Right lung (tissue), 10 donors: ENCODE results near the gene USP48. TPM values are rescaled to one million over a fixed set of nuclear protein-coding genes. Genes with fewer than 3 reads are reported as not detected.
A peak's percentile ranks its signal among the peaks of the same experiment; 100 is the strongest.
"Not testable (repeated sequence)": the region's sequence is repeated elsewhere in the genome, so short reads cannot be mapped to it uniquely, and the experiment has no call there.

Experiments used
- DNase-seq, 2 donors: peaks; one replicate each; pipeline ENCODE4 v3.0.0-alpha.2; 2013
- long read RNA-seq, 8 donors: transcript quantifications; one replicate each; lab custom pipeline, GENCODE V29; 2026
- polyA plus RNA-seq, 5 donors: library from polyadenylated mRNA; unstranded; fragments of 120-200 nt; gene quantifications; one replicate each; pipeline versions ENCODE4 v1.2.1 to v1.2.3, GENCODE V29; 2013; ENCODE audit warnings: inconsistent platforms in 1 of 5, low replicate concordance in 1 of 5; ENCODE audit not compliant: insufficient read length in 5 of 5, insufficient read depth in 1 of 5

The USP48 gene, protein sequence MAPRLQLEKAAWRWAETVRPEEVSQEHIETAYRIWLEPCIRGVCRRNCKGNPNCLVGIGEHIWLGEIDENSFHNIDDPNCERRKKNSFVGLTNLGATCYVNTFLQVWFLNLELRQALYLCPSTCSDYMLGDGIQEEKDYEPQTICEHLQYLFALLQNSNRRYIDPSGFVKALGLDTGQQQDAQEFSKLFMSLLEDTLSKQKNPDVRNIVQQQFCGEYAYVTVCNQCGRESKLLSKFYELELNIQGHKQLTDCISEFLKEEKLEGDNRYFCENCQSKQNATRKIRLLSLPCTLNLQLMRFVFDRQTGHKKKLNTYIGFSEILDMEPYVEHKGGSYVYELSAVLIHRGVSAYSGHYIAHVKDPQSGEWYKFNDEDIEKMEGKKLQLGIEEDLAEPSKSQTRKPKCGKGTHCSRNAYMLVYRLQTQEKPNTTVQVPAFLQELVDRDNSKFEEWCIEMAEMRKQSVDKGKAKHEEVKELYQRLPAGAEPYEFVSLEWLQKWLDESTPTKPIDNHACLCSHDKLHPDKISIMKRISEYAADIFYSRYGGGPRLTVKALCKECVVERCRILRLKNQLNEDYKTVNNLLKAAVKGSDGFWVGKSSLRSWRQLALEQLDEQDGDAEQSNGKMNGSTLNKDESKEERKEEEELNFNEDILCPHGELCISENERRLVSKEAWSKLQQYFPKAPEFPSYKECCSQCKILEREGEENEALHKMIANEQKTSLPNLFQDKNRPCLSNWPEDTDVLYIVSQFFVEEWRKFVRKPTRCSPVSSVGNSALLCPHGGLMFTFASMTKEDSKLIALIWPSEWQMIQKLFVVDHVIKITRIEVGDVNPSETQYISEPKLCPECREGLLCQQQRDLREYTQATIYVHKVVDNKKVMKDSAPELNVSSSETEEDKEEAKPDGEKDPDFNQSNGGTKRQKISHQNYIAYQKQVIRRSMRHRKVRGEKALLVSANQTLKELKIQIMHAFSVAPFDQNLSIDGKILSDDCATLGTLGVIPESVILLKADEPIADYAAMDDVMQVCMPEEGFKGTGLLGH
- polyA plus RNA-seq, result 10 to 100 TPM; 58.1 to 94.4 (median 83.9) TPM
- long read RNA-seq, donor 1, full-length matches to known transcripts, result 3 of 10 reads
- long read RNA-seq, donor 1, partial matches to known transcripts, result 7 of 10 reads
- long read RNA-seq, donor 1, other reads (novel, unspliced or antisense), result 0 of 10 reads
- long read RNA-seq, donor 2, partial matches to known transcripts, result 0 of 4 reads
- long read RNA-seq, donor 2, other reads (novel, unspliced or antisense), result 0 of 4 reads
- long read RNA-seq, donor 3, full-length matches to known transcripts, result 7 of 7 reads
- long read RNA-seq, donor 3, partial matches to known transcripts, result 0 of 7 reads
- long read RNA-seq, donor 3, other reads (novel, unspliced or antisense), result 0 of 7 reads
- long read RNA-seq, donor 4, partial matches to known transcripts, result 0 of 5 reads
- long read RNA-seq, donor 4, other reads (novel, unspliced or antisense), result 0 of 5 reads
- long read RNA-seq, donor 5, partial matches to known transcripts, result 5 of 13 reads
- long read RNA-seq, donor 5, other reads (novel, unspliced or antisense), result 0 of 13 reads
- long read RNA-seq, donor 6, partial matches to known transcripts, result 5 of 9 reads
- long read RNA-seq, donor 6, other reads (novel, unspliced or antisense), result 0 of 9 reads
- long read RNA-seq, donor 7, partial matches to known transcripts, result 5 of 12 reads
- long read RNA-seq, donor 7, other reads (novel, unspliced or antisense), result 0 of 12 reads
- long read RNA-seq, donor 8, partial matches to known transcripts, result 5 of 8 reads
- long read RNA-seq, donor 8, other reads (novel, unspliced or antisense), result 0 of 8 reads

DNA sequence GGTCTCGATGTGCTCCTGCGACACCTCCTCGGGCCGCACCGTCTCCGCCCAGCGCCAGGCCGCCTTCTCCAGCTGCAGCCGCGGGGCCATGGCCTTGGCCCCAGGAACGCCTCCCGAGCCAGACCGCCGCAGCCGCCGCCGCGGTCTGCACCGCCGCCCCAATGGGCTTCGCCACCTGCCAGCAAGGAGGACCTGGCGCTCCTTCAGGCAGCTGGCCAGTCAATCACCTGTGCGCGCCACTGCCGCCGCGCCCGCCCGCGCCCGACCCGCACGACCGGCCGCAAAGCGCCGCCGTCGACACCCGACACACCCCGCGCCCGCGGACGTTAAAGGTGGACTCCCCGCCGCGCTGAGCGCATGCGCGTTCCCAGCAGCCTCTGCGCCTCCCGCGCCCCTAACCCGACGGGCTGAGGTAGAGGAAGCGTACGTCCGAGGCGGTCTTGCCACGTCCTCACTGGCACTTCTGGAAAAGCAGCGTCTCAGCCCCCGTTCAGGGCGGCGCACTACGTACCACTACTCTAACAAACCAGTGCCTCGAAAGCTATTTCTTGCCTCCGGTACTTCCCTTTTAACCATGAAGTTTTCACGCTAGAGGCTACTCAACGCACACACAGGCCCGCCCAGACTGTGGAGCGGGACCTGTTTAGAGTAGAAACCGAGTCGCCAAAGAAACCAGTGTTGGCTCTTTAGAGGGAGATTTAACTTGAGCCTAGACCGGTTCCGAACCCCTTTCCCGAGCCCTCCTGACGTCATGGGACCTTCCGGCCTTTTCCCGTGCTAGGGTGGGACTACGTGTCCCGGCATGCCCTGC lies at the start of gene USP48:
Gene USP48 (minus strand): TSS at position 282 of the 811 bp plus-strand sequence. CDS start 192 bp downstream, at position 90.
- DNase-seq, result peak; percentile 96 to 97

DNA sequence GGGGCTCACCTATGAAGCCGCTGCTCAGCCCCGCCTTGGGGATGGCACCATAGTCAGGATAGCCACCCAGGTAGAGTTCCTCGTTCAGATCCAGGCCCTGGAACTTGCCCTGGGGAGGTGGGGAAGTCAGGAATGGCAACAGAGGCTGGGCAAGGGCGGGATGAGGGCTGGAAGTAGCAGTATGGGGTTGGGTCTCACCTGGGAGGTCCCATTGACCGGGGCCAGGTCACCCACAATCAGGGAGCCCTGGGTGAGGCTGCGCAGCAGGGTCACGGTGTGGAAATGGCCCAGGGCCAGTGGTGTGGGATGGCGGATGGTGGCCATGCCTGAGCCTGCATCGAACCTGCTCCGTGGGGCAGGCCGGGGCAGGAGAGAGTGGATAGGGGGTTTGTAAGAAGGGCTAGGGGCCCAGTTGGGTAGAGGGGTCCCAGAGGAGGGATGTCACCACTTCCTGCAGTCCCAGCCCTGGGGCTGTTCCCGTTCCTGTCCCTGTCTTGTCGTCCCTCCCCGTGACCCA lies 48.6 kb upstream of the USP48 start:
- no peak for DNase-seq

DNA sequence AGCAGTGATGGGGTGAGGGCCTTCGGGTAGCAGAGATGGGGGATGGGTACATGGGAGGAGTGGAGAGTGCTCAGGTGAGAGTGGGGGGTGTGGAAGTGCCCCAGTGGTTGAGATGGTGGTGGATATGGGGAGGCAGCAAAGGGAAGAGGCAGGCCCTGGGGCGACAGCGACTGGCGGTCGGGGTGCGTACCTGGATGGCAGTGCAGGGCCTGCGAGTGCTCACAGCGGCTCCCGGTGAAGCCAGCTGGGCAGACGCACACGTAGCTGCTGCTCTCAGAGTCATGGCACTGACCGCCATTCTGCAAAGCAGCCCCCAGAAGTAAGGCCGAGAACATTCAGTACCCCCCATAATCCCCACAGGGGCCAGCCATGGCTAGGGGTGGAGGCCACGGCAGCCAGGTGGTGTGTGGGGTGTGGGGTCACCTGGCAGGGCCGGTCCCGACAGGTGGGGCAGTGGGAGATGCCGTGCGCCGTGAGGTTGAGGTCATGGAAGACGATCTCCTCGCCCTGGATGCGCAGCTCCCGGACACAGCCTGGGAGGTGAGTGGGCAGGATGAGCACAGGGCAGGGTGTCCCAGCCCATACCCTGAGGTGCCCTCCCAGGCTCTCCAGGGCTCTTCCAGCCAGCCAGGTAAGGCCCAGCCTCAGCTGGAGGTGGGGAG lies 48.0 kb upstream of the USP48 start:
- DNase-seq, result no peak

DNA sequence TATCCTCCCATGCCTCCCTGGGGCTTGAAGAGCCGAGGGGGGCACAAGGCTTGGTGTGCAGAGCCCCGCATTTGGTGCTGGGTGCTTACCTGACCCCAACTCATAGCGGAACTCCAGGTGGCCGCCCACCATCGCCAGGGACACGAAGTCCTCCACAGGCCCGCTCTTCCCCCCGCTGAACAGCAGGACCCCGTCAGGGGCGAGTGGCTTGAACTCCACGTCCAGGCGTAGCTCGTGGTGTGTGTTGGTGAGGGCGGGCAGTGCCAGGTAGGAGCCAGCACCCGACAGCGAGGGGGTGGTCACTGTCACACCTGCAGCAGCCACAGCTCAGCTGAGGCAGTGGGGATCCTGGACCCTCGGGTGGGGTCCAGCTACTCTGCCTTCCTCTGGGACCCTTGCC lies 46.3 kb upstream of the USP48 start:
- no peak for DNase-seq

DNA sequence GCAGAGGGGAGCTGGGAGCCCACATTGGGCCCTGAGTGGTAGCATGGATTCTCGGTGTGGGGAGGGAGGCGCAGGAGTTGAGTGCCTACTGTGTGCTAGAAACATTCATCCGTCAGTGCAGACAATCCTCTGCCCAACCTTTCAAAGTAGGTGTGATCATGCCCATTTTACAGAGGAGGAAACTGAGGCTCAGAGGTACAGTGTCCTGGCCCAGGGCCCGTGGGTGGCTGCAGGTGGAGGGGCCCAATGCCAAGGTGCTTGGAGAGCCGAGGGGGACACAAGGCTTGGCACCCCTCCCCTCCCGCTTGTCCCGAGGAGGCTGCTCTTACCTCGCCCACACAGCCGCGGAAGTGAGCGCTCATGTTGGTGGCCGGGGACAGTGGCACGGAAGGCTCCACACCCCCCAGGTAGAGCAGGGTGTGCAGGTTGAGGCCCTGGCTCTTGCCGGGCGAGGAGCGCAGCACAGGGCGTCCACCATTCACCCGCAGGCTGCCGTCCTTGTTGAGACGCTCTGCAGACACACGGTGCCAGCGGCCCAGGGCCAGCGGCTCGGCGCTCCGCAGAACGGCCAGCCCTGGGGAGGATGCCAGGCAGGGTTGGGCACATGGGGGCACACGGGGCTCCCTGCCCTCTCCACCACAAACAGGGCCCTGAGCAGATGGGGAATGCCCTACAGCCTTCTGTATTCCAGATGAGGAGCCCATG lies 45.7 kb upstream of the USP48 start:
- no peak for DNase-seq

DNA sequence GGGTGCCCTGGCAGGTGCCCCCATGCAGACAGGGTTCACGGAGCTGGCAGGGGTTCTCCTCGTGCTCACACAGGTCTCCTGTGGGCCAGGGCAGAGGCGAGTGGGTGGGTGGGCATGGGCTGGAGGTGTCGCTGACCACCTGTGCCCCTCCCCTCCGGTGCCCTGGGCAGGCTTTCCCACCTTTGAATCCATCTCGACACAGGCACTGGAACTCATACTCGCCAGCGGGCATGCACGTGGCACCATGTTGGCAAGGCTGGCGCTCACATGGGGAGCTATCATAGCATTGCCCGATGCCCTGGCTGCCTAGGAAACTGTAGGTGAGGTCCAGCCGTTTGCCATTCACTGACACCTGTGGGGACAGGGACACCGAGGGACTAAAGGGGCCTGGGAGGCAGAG lies 45.1 kb upstream of the USP48 start:
- no peak for DNase-seq

DNA sequence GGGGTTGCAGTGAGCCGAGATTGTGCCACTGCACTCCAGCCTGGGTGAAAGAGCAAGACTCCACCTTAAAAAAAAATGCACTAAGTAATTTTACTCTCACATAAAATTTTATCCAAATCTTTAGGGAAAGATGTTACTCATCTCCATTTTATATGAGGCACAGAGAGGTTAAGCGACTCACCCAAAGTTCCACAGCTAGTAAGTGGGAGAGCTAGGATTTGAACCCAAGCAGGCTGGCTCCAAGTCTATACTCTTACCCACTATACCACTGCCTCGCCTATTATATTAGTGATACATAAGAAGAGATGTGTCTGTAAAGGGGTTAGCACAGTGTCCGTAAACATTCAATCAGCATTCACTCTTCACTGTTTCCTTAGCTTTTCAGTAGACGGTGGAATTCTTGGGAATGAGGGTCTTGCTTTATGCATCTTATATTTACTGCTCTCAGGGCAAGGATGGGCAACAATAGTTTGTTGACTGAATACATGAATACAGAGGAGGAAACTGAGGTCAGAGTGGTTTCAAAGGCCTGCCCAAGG lies 44.3 kb upstream of the USP48 start:
- no peak for DNase-seq

DNA sequence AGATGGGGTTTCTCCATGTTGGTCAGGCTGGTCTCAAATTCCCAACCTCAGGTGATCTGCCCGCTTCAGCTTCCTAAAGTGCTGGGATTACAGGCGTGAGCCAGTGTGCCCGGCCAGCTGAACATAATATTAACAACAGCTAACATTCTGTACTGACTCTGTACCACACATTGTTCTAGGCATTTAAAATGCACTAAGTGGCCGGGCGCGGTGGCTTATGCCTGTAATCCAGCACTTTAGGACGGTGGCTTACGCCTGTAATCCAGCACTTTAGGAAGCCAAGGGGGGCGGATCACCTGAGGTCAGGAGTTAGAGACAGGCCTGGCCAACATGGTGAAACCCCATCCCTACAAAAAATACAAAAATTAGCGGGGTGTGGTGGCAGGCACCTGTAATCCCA lies 43.7 kb upstream of the USP48 start:
- DNase-seq, result not testable (repeated sequence)

DNA sequence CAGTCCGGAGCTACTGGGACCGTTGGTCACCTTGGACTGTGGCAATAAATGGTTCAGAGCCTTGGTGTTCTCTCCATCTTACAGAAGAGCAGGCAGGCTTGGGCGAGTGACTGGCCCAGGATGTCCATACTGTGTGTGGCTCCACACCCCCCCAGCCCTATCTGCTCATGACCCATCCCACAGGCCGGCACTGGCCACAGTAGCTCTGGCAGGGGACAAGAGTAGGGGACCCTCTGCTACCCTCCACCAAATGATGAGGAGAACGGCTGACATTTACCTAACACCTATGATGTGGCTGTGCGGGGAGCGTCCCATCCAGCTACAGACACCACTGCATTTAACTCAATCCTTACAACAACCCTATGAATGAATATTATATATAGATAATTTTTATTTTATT lies 42.4 kb upstream of the USP48 start:
- no peak for DNase-seq

DNA sequence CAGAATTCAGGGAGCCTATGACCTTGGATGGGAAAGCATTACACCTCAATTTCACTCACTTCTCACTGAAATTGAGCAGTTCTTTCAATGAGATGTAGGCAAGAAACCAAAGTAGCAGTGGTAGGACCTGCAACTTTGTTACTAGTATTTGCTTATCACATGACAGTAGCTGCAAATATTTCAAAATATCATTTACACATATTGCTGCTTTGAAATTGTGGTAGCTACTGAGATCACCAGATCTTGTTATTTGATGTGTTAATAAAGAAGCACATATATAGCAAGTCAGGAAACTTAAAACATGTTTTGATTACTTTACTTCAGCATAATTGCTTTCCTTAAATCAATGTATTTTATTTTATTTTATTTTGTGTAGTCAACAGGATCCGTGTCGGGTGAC lies 42.0 kb upstream of the USP48 start:
- no peak for DNase-seq

DNA sequence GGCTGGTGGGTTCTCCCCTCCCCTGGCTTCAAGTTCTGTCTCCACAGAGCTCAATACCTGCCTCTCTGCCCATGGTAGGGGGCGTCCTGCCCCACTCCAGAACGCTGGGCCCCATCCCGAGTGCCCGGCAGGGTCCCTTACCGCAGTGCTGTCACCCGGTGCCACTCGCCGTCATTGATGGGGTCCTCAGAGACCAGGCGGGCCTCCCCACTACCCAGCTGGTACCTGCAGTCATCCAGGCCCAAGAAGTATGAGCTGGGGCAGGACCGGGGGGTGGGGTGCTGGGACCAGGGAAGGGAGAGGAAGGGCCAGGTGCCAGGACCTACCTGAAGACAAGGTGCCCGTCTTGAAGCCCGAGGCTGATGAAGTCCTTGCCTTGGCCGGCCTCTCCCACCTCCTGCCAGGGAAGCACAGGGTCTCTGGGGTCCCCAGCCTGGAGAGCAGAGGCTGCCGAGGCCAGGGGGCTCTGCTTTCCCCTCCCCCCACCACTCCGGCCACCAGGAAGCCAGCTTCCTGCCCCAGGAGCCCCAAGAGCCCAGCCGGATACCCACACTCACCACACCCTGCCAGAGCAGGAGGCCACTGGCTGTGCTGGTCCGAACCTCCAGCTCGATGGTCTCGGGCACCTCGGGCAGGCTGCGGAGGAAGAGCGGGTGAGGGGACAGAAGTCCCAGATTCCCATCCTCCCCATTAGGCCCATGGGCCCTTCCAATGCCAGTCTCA lies 41.2 kb upstream of the USP48 start:
- no peak for DNase-seq

DNA sequence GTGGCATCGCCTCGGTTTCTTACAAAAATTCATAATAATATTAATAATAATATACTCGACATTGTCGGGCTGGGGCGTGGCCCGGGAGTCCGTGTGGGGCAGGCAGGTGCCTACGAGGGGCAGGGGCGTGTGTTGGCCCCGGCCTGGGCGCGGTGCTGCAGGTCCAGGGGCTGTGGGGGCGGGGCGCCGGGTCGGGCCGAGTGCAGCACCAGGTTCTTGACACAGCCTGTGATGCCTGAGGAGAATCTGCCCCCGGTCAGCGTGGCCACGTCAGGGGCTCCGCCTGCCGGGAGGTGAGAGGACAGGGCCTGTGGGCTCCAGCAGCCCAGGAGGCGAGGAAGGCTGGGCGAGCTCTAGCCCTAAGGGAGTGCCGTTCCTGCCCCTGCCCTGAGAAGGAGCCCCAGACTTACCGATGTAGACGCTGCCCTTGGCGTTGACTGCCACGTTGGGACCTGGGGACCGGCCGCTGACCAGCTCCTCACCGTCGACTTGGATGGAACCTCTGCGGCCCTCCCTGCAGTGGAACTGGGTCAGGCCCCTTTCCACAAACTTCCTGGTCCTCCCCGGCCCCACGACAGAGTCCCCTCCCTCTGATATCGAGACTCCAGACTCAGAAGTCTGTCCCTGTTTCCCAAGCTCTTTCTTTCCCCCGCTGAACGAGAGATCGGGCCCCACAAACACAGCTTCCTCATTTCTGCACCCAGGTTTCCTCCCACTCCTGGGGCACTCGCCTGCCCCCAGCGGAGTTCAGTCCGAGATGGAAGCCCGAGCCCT lies 40.4 kb upstream of the USP48 start:
- DNase-seq, result no peak

DNA sequence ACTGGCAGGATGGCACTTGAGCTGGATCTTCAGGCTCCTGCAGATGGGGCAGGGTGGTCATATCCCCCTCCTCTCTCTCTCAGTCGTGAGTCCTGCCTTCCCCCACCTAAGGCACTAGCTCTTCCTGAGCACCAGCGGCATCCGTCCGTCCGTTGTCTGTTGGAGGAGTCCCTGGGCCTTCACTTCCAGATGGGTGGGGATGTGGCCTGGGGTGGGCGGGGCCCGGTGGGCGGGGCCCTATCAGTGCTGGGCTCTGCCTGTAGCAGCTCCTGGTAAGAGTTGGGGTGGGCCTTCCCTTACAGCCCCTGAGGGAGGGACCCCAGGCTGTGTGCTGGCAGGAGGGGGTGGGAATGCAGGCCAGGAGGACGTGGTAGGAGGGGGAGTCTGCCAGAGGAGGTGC lies 39.4 kb upstream of the USP48 start:
- DNase-seq, result no peak

DNA sequence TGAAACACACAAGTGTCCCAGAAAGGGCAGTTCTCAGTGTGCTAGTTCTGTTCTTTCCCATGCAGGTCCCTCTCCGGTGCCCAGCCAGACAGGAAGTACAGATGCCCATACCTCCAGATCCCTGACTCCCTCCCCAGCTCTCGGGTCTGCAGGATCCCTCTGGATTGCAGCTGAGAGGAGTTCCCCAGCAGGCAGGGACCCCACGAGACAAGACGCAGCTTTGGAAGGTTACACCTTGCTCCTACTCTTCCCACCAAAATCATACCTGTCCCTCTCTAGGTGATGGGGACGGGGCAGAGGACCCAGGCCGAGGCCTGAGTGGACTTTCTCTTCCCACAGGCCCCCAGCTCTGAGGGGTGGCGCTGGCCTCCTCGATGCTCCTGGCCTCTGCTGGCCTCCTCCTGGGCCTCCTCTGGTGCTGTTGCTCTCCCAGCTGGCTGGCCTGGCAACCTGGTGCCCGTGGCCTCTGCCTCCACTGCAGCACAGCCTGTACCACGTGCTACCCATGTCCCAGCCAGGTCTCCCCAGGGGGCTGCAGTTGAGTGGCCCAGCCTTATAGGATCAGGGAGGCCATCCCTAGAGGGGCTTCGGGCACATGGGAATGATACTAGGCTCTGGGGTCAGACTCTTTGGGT lies 38.6 kb upstream of the USP48 start:
- DNase-seq, result no peak

DNA sequence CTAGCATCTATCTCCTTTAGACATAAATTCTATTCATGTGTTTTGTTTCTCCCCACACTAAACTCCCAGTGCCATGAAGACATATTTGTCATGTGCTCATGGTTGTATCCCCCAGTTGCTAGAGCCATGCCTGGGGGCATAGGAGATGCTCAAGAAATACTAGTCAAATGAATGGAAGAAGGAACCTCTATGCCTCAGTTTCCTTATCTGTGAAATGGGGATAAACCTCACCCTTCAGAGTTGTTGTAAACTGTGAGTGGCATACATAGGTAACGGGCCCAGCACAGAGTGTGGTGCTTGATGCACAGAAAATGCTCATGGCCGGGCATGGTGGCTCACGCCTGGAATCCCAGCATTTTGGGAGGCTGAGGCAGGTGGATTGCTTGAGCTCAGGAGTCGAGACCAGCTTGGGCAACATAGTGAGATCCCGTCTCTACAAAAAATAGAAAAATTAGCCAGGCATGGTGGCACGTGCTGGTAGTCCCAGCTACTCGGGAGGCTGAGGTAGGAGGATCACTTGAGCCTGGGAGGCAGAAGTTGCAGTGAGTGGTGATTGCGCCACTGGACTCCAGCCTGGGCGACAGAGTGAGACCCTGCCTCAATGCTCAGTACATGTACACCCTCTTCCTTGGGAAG lies 37.8 kb upstream of the USP48 start:
- no peak for DNase-seq

DNA sequence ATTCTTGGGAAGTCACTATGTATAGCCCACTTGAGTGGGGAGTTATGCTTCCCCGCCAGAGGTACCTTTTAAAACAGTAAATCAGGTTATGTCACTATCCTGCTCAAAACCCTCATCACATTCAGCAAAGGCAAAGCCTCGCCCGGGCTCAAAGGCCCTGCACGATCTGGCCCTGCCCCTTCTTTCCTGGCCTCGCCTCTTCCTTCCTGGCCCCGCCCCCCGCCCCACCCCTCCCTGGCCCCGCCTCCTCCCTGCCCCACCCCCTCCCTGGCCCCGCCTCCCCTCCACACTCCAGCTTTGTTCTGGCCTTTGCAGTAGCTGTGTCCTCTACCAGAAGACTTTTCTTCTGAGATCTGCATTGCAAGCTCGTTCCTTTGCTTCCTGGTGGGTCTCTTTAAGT lies 35.7 kb upstream of the USP48 start:
- DNase-seq, result no peak
